Measurements from ENCODE around the gene SLC22A16.

SLC22A16 gene

GRCh38 chr6:110440026-110440425, 36.4 kb downstream of the SLC22A16 start:
- DNase-seq = no peak

GRCh38 chr6:110439356-110439755, 37.1 kb downstream of the SLC22A16 start:
- no peak for DNase-seq

GRCh38 chr6:110434961-110435602, 41.3 kb downstream of the SLC22A16 start:
- no peak for DNase-seq

GRCh38 chr6:110432285-110432900, 44.0 kb downstream of the SLC22A16 start:
- DNase-seq = no peak

- DNase-seq = no peak
These were observed 45.7 kb downstream of the SLC22A16 start for GRCh38 chr6:110430741-110431140.

GRCh38 chr6:110430236-110430635, 46.2 kb downstream of the SLC22A16 start:
- DNase-seq = no peak

- no peak for DNase-seq
These were observed 48.3 kb downstream of the SLC22A16 start for GRCh38 chr6:110428153-110428552.

GRCh38 chr6:110425816-110426215, 50.6 kb downstream of the SLC22A16 start:
- no peak for DNase-seq

GRCh38 chr6:110422444-110422822, 54.0 kb downstream of the SLC22A16 start:
- DNase-seq = no peak

GRCh38 chr6:110421749-110422443, 54.5 kb downstream of the SLC22A16 start:
- no peak for DNase-seq

GRCh38 chr6:110419028-110419739, 57.2 kb downstream of the SLC22A16 start:
- no peak for DNase-seq

- DNase-seq = no peak
These were observed 57.8 kb downstream of the SLC22A16 start for GRCh38 chr6:110418594-110418993.

- no peak for DNase-seq
These were observed 61.1 kb downstream of the SLC22A16 start, which contains the start of gene DDO for GRCh38 chr6:110415086-110415916. Gene DDO, minus strand, starts transcription at chr6:110415575. Its CDS starts 2,113 bp downstream, at chr6:110413462.

- no peak for DNase-seq
These were observed 61.7 kb downstream of the SLC22A16 start for GRCh38 chr6:110414669-110415068.

GRCh38 chr6:110412360-110412759, 64.1 kb downstream of the SLC22A16 start:
- no peak for DNase-seq

GRCh38 chr6:110410511-110410910, 65.9 kb downstream of the SLC22A16 start:
- no peak for DNase-seq

GRCh38 chr6:110409794-110410193, 66.6 kb downstream of the SLC22A16 start:
- no peak for DNase-seq

- no peak for DNase-seq
These were observed 67.5 kb downstream of the SLC22A16 start for GRCh38 chr6:110408901-110409300.

- no peak for DNase-seq
These were observed 71.8 kb downstream of the SLC22A16 start for GRCh38 chr6:110404607-110405006.

GRCh38 chr6:110401585-110402176, 74.7 kb downstream of the SLC22A16 start:
- DNase-seq = no peak

GRCh38 chr6:110400208-110400607, 76.2 kb downstream of the SLC22A16 start:
- no peak for DNase-seq
